ENCODE results near the gene MSRB1. TPM values are rescaled to one million over a fixed set of nuclear protein-coding genes. Genes with fewer than 3 reads are reported as not detected.
A peak's percentile ranks its signal among the peaks of the same experiment; 100 is the strongest.

MSRB1 gene
- total RNA-seq, 2 donors from 2014 or later: 36.8 to 38.6 TPM

DNA sequence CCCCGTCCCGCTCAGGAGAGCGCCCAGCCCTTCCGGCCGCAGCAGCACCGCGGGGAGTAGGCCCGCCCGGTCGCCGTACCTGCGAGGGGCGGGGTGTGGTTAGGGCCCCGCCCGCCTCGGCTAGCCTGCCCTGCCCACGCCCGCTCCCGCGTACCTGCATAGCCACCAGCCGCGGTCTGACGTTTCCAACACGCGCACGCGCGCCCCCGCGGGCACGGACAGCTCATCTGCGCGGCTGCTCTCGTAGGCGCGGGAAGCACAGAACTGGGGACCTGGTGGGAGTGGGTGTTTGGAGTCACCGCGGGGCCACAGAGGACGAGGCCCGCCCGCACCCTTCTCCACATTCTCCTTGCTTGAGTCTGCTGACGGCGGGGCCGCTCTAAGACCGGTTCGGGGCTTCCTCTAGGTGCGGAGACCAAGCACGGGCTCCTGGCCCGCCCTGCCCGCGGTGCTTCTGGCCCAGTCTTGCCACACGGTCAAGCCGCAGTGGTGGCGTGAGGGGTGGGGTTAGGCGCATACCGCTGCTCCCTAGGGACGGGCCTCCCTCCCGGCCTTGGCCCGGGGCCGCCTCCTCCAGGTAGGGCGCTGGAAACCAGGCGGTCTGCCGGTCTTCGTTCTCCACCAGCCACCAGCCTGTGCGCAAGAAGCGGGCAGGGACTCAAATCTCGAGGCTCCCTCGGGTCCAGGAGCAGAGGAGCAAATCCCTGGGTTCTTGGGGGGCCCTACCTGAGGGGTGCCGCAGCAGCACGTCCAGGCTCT is 36.5 kb upstream of the MSRB1 start:
- Histone ChIP-seq H3K9me3 (no peaks in the 10 kb centered on the region), H3K27ac (peak overlapping the region; percentile 2 to 78 (median 63)), H3K4me1 (peaks cover 52% of the 10 kb centered on the region), H3K27me3 (no peaks in the 10 kb centered on the region), H3K36me3 (replicated peaks in 1 of 2; ENCODE audit: insufficient read depth in 1 of 2, low read depth in 2 of 2) (peaks cover 0 to 20% of the 10 kb centered on the region in 2 donors), H3K4me3 (peak overlapping the region in 1 of 2 donors; percentile 16)
- peak; percentile 67 for ATAC-seq
- intact Hi-C loops (cut with DNase I): no loop called here
- peak; percentile 87 to 91 (median 90) for DNase-seq
- peak; percentile 55 to 75 (median 74) for TF ChIP-seq POLR2A (IDR thresholded peaks at IDR 0.05)
- TF ChIP-seq, protein P1, sequence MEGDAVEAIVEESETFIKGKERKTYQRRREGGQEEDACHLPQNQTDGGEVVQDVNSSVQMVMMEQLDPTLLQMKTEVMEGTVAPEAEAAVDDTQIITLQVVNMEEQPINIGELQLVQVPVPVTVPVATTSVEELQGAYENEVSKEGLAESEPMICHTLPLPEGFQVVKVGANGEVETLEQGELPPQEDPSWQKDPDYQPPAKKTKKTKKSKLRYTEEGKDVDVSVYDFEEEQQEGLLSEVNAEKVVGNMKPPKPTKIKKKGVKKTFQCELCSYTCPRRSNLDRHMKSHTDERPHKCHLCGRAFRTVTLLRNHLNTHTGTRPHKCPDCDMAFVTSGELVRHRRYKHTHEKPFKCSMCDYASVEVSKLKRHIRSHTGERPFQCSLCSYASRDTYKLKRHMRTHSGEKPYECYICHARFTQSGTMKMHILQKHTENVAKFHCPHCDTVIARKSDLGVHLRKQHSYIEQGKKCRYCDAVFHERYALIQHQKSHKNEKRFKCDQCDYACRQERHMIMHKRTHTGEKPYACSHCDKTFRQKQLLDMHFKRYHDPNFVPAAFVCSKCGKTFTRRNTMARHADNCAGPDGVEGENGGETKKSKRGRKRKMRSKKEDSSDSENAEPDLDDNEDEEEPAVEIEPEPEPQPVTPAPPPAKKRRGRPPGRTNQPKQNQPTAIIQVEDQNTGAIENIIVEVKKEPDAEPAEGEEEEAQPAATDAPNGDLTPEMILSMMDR (IDR thresholded peaks at IDR 0.05): no peak
- 6 to 24% methylated on average over 6 to 66 of the region's 70 CpGs for WGBS, 2 donors

DNA sequence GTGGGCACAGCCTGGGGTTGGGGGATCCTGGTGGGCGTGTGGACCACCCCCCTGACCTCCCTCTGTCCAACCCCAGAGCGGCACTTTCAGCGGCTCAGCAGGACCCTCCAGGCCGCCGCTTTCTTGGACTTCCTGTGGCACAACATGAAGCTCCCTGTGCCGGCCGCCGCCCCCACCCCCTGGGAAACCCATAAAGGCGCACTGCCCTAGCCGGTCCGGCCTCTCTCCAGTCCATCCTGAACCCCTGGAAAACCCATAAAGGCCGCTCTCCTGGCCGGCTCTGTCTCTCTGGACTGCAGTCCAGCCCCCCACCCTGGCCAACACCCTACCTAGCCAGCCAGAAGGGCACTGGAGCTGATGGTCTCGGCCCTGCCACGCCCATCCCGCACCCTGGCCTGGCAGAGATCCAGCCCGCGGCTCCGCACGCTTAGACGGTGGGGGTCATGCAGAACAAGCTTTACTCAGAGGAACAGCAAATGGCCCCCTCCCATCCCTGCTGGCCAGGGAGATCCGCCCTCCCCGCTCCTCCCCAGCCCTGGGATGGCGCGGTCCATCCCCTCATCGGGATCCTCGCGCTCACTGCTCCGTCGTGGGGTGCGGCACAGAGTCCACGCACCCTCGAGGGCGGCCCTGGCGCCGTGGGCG is 35.6 kb upstream of the MSRB1 start:
- DNase-seq: no peak
- intact Hi-C loops (cut with DNase I): no loop called here
- no peaks in the 10 kb centered on the region for H3K27me3 ChIP-seq
- TF ChIP-seq, protein P1 (IDR thresholded peaks at IDR 0.05): no peak
- no peak for TF ChIP-seq POLR2A (IDR thresholded peaks at IDR 0.05)
- H3K4me3 ChIP-seq: peak overlapping the region in 1 of 2 donors; percentile 16
- peaks cover 54% of the 10 kb centered on the region for H3K4me1 ChIP-seq
- H3K27ac ChIP-seq: peak overlapping the region in 3 of 4 donors; percentile 52 to 78 (median 74)
- ATAC-seq: no peak
- WGBS, 2 donors: 49 to 100% methylated on average over 2 to 34 of the region's 37 CpGs
- H3K9me3 ChIP-seq: no peaks in the 10 kb centered on the region
- H3K36me3 ChIP-seq (replicated peaks in 1 of 2; ENCODE audit: insufficient read depth in 1 of 2, low read depth in 2 of 2): peaks cover 0 to 20% of the 10 kb centered on the region in 2 donors

DNA sequence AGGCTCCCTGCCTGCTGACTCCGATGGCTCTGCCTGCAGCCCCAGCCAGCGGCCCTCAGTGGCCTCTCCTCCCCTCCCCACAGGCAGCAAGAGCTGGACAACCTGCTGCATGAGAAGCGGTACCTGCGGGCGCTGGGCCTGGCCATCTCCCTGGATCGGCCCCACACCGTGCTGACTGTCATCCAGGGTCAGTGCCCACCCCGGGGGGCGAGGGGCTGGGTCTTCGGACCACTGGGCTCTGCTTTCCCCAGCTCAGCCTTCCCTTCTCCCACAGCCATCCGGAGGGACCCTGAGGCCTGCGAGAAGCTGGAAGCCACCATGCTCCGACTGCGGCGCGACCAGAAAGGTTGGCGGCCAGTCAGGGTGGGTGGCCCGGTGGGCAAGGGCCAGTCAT is 34.9 kb upstream of the MSRB1 start:
- Histone ChIP-seq H3K9me3 (no peaks in the 10 kb centered on the region), H3K27me3 (no peaks in the 10 kb centered on the region), H3K36me3 (replicated peaks in 1 of 2; ENCODE audit: insufficient read depth in 1 of 2, low read depth in 2 of 2) (peaks cover 0 to 20% of the 10 kb centered on the region in 2 donors), H3K27ac (no peak overlapping the region), H3K4me1 (peaks cover 54% of the 10 kb centered on the region), H3K4me3 (no peak overlapping the region)
- TF ChIP-seq, protein P1 (IDR thresholded peaks at IDR 0.05): no peak
- no peak for TF ChIP-seq POLR2A (IDR thresholded peaks at IDR 0.05)
- 83 to 92% methylated on average over 1 to 15 of the region's 18 CpGs for WGBS, 2 donors
- intact Hi-C loops (cut with DNase I): no loop called here
- no peak for DNase-seq
- ATAC-seq: no peak

DNA sequence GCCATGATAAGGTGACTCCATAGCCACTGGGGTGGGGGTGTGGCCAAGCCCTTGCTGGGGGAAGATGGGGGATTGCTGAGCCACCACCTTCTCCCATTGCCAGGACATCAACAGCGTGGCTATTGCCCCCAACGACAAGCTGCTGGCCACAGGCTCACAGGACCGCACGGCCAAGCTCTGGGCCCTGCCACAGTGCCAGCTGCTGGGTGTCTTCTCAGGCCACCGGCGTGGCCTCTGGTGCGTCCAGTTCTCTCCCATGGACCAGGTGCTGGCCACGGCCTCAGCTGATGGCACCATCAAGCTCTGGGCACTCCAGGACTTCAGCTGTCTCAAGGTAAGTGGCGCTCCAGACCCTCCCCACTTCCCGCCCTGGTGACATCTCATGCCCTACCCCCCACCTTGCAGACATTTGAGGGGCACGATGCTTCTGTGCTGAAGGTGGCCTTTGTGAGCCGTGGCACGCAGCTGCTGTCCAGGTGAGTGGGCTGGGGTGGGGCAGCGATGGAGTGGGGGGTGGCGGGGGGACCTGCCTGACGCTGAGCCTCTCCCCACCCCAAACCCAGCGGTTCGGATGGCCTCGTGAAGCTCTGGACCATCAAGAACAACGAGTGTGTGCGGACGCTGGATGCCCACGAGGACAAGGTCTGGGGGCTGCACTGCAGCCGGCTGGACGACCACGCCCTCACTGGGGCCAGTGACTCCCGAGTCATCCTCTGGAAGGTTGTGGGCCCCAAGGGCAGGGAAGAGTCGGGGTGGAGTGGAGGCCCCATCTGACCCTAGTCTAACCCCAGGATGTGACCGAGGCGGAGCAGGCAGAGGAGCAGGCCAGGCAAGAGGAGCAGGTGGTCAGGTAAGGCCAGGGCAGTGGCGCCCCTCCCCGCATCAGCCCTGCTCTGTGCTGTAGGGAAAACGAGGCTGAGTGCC is 34.2 kb upstream of the MSRB1 start:
- peaks cover 53% of the 10 kb centered on the region for H3K4me1 ChIP-seq
- H3K27ac ChIP-seq: no peak overlapping the region
- ATAC-seq: no peak
- TF ChIP-seq, protein P1 (IDR thresholded peaks at IDR 0.05): no peak
- 89 to 91% methylated on average over 22 to 32 of the region's 33 CpGs for WGBS, 2 donors
- peaks cover 0 to 20% of the 10 kb centered on the region in 2 donors for H3K36me3 ChIP-seq (replicated peaks in 1 of 2; ENCODE audit: insufficient read depth in 1 of 2, low read depth in 2 of 2)
- intact Hi-C loops (cut with DNase I): no loop called here
- no peaks in the 10 kb centered on the region for H3K27me3 ChIP-seq
- no peak for DNase-seq
- H3K9me3 ChIP-seq: no peaks in the 10 kb centered on the region
- no peak overlapping the region for H3K4me3 ChIP-seq
